ENCODE measurements around the gene ARHGAP21.

DNA sequence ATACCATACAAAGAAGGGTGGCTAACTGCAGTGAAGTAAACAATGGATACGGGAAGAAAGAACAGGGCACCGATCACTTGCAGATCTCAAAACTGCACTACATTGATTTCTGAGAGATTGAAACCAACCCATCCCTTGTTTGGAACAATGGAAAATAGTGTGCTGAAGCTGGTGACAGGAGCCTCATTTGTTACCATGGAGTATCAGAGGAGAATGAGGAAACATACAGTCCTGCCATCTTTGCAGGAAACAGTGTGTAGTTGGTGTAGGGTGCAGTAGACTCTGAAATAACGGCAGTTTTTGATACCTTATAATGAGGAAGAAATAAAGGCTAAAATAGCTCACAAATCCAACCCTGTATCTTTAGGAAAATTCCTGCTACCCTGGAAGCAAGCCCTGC lies 118.5 kb downstream of the ARHGAP21 start:
- TF ChIP-seq, protein P1, sequence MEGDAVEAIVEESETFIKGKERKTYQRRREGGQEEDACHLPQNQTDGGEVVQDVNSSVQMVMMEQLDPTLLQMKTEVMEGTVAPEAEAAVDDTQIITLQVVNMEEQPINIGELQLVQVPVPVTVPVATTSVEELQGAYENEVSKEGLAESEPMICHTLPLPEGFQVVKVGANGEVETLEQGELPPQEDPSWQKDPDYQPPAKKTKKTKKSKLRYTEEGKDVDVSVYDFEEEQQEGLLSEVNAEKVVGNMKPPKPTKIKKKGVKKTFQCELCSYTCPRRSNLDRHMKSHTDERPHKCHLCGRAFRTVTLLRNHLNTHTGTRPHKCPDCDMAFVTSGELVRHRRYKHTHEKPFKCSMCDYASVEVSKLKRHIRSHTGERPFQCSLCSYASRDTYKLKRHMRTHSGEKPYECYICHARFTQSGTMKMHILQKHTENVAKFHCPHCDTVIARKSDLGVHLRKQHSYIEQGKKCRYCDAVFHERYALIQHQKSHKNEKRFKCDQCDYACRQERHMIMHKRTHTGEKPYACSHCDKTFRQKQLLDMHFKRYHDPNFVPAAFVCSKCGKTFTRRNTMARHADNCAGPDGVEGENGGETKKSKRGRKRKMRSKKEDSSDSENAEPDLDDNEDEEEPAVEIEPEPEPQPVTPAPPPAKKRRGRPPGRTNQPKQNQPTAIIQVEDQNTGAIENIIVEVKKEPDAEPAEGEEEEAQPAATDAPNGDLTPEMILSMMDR (conservative IDR thresholded peaks at IDR 0.05; ENCODE audit: low read depth in 2 of 2) = no peak
- no peak for TF ChIP-seq POLR2AphosphoS5 (IDR thresholded peaks at IDR 0.05; ENCODE audit: low read depth)
- no peak for TF ChIP-seq EZH2 (IDR thresholded peaks at IDR 0.05; ENCODE audit: low read depth, unreplicated experiment)
- TF ChIP-seq JUNB (IDR thresholded peaks at IDR 0.05; ENCODE audit: unreplicated experiment) = no peak
- no peak for TF ChIP-seq EZH2phosphoT487 (IDR thresholded peaks at IDR 0.05; ENCODE audit: unreplicated experiment)

Data from GM23338 (cell line).